ENCODE measurements around the gene ING2.

ING2 gene

GRCh38 chr4:183533698-183534097 is 28.8 kb downstream of the ING2 start:
- DNase-seq (ENCODE audit: extremely low read depth, low read depth) = no peak
- TF ChIP-seq, protein P1, sequence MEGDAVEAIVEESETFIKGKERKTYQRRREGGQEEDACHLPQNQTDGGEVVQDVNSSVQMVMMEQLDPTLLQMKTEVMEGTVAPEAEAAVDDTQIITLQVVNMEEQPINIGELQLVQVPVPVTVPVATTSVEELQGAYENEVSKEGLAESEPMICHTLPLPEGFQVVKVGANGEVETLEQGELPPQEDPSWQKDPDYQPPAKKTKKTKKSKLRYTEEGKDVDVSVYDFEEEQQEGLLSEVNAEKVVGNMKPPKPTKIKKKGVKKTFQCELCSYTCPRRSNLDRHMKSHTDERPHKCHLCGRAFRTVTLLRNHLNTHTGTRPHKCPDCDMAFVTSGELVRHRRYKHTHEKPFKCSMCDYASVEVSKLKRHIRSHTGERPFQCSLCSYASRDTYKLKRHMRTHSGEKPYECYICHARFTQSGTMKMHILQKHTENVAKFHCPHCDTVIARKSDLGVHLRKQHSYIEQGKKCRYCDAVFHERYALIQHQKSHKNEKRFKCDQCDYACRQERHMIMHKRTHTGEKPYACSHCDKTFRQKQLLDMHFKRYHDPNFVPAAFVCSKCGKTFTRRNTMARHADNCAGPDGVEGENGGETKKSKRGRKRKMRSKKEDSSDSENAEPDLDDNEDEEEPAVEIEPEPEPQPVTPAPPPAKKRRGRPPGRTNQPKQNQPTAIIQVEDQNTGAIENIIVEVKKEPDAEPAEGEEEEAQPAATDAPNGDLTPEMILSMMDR (IDR thresholded peaks at IDR 0.05; ENCODE audit: low read depth, low read length, missing control alignments) = no peak
- H3K4me3 ChIP-seq (replicated peaks; ENCODE audit: low read depth, low read length) = no peak overlapping the region

DNA sequence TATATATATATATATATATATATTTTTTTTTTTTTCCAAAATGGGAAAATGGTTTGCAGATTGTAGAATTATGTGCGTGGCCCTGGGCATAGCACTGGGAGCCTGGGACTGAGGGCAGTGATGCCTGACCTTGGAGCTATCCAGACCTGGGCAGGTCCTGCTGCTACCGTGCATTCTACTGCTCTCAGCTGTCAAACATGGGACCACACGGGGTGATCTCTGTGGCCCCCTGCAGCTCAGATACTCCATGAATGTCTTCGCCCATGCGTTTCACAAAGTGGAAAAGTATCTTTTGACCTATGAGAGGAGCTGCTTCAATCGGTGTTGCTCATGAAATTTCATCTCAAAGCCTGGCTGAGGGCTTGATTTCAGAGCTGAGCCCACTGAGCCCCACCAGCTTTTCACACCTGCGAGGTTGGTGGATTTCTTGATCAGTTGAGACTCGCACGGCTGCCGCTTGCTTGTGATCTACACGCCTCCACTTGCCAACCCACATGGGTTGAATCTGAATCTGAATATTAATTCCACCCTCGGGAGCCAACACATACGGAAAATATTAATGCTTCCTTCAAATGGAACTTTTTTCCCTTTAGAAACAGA is 35.7 kb downstream of the ING2 start:
- no peak overlapping the region for H3K4me3 ChIP-seq (replicated peaks; ENCODE audit: low read depth, low read length)
- DNase-seq (ENCODE audit: extremely low read depth, low read depth) = no peak
- TF ChIP-seq, protein P1 (IDR thresholded peaks at IDR 0.05; ENCODE audit: low read depth, low read length, missing control alignments) = no peak

DNA sequence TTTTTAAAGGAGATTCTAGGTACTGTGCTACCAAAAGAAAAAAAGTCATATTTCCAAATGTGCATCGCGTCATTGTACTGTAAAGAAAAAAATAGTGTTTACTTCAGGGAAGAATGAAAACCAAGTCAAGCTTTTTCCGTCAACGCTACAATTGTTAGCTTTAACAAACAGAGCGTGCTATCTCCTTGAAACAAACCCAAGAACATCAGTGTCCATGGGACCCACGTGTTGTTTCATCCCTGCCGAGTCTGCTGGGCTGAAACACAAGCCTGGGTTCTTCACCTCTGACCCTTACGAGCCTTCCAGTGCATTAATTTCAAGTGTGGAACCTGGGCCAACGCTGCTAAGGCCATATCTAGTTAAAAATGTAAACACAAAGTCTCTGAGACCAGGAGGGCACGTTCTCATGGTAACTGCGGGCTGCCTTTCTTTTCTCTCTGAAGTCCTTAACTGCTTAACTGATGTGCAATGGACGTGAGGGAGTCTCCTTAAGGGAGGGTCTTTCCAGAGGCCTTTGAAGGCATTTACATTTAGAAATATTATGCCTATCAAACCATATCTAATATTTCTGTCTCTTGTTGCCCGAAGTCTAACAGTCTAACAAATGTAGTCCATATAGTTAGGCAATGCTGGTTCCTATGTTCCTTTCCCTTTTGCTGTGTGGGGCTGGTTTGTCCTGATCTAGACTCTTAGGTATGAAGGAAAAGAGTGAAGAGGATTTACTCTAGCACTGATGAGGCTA is 36.3 kb downstream of the ING2 start:
- no peak for DNase-seq (ENCODE audit: extremely low read depth, low read depth)
- TF ChIP-seq, protein P1 (IDR thresholded peaks at IDR 0.05; ENCODE audit: low read depth, low read length, missing control alignments) = no peak
- no peak overlapping the region for H3K4me3 ChIP-seq (replicated peaks; ENCODE audit: low read depth, low read length)

- TF ChIP-seq, protein P1 (IDR thresholded peaks at IDR 0.05; ENCODE audit: low read depth, low read length, missing control alignments) = no peak
- H3K4me3 ChIP-seq (replicated peaks; ENCODE audit: low read depth, low read length) = no peak overlapping the region
- no peak for DNase-seq (ENCODE audit: extremely low read depth, low read depth)
Measured at GRCh38 chr4:183541752-183542040, 36.8 kb downstream of the ING2 start.

DNA sequence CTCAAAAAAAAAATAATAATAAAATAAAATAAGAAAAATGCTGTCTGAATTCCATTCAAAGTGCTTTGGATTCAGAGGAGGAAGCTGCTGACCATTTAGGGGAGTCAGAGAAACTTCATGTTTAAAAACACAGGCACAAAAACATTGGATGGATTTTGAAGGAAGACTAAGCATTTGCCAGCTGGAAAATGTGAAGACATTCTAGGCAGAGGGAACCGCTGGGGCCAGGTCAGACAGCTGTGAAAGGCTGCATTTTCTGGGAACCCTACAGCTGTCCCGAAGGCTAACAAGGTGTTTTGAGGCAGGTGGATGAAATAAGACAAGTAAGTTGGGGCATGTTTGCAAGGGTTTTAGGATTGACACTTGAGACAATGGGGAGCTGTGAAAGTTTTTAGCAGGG is 38.6 kb downstream of the ING2 start:
- TF ChIP-seq, protein P1 (IDR thresholded peaks at IDR 0.05; ENCODE audit: low read depth, low read length, missing control alignments) = no peak
- H3K4me3 ChIP-seq (replicated peaks; ENCODE audit: low read depth, low read length) = no peak overlapping the region
- no peak for DNase-seq (ENCODE audit: extremely low read depth, low read depth)

DNA sequence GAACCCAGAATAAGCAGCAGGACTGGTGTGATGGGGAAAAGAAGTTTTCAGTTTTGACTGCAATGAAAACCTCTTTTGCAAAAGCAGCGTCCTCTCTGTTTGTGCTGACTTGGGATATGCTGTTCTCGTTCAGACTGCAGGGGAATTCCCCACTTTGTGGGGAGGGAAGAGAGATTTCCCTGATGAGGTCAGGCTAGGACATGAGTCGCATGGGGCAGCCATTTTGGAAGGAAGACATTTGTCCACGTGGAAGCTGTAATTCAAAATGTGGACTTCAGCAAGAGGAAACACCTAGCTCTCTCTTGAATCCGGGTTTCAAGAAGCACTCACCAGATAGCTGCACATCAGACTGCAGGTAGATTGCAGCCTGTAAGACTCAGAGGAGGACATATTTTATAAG is 39.3 kb downstream of the ING2 start:
- H3K4me3 ChIP-seq (replicated peaks; ENCODE audit: low read depth, low read length) = no peak overlapping the region
- TF ChIP-seq, protein P1 (IDR thresholded peaks at IDR 0.05; ENCODE audit: low read depth, low read length, missing control alignments) = no peak
- no peak for DNase-seq (ENCODE audit: extremely low read depth, low read depth)
